ENCODE results near the gene SIN3A.

Gene SIN3A

DNA sequence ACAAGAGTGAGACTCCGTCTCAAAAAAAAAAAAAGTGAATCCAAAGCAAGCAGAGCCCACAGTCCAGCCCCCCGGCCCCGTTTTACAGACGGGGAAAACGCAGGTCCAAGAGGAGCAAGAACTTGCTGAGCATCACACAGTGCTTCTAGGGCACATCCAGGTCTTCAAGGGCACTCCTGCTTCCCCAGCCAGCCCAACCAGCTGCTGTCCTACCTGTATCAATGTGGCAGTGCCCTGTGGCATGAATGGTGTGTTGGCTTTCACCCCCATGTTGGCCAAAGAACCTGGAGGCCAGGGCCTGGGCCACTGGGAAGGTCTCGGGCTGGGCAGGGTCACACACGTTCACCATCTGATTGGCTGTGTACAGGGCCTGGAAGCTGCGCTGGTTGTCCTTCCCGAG lies 87.7 kb downstream of the SIN3A start:
- no peaks in the 10 kb centered on the region for H3K27me3 ChIP-seq (ENCODE audit: insufficient read depth, low read length, poor library complexity, severe bottlenecking)
- no peaks in the 10 kb centered on the region for H3F3A ChIP-seq (ENCODE audit: low read depth)
- no peak overlapping the region for H3K4me2 ChIP-seq (ENCODE audit: low read depth, low read length, poor library complexity, severe bottlenecking)
- H3K4me3 ChIP-seq (ENCODE audit: low read length, poor library complexity, severe bottlenecking): no peak overlapping the region
- peaks cover 11% of the 10 kb centered on the region for H3K4me1 ChIP-seq (ENCODE audit: insufficient read depth, low read length, poor library complexity, severe bottlenecking)
- H3K9me3 ChIP-seq (ENCODE audit: insufficient read depth, low read depth, low read length): no peaks in the 10 kb centered on the region
- H3K9ac ChIP-seq (ENCODE audit: low read depth, low read length, poor library complexity, severe bottlenecking): no peak overlapping the region
- peaks cover 9% of the 10 kb centered on the region; the same call in 1 of the 2 replicates for H3K36me3 ChIP-seq (ENCODE audit: insufficient read depth, low read length)
- TF ChIP-seq EZH2phosphoT487 (IDR thresholded peaks at IDR 0.05; ENCODE audit: borderline replicate concordance) (no peak), CTCF (conservative IDR thresholded peaks at IDR 0.05; ENCODE audit: low read length) (no peak)
- no peaks in the 10 kb centered on the region for H3K9me2 ChIP-seq (replicated peaks; ENCODE audit: low read depth, low read length)
- H3K79me2 ChIP-seq (ENCODE audit: insufficient read depth, low read length): peaks cover 16% of the 10 kb centered on the region
- H2AFZ ChIP-seq (ENCODE audit: low read length): no peak overlapping the region
- H4K20me1 ChIP-seq (ENCODE audit: insufficient read depth, low read length, poor library complexity, severe bottlenecking): no peaks in the 10 kb centered on the region

- Histone ChIP-seq H3K9me3 (ENCODE audit: insufficient read depth, low read depth, low read length) (no peaks in the 10 kb centered on the region), H2AFZ (ENCODE audit: low read length) (no peak overlapping the region), H3K9ac (ENCODE audit: low read depth, low read length, poor library complexity, severe bottlenecking) (no peak overlapping the region), H3K36me3 (ENCODE audit: insufficient read depth, low read length) (peaks cover 15% of the 10 kb centered on the region; the same call in 1 of the 2 replicates), H3K79me2 (ENCODE audit: insufficient read depth, low read length) (peaks cover 13% of the 10 kb centered on the region), H4K20me1 (ENCODE audit: insufficient read depth, low read length, poor library complexity, severe bottlenecking) (no peaks in the 10 kb centered on the region), H3K4me3 (ENCODE audit: low read length, poor library complexity, severe bottlenecking) (no peak overlapping the region), H3K9me2 (replicated peaks; ENCODE audit: low read depth, low read length) (no peaks in the 10 kb centered on the region), H3K27me3 (ENCODE audit: insufficient read depth, low read length, poor library complexity, severe bottlenecking) (no peaks in the 10 kb centered on the region), H3K4me2 (ENCODE audit: low read depth, low read length, poor library complexity, severe bottlenecking) (no peak overlapping the region), H3F3A (ENCODE audit: low read depth) (no peaks in the 10 kb centered on the region), H3K4me1 (ENCODE audit: insufficient read depth, low read length, poor library complexity, severe bottlenecking) (peaks cover 8% of the 10 kb centered on the region)
- TF ChIP-seq CTCF (conservative IDR thresholded peaks at IDR 0.05; ENCODE audit: low read length) (no peak; the same call in 1 of the 2 replicates), EZH2phosphoT487 (IDR thresholded peaks at IDR 0.05; ENCODE audit: borderline replicate concordance) (no peak)
These were observed 88.7 kb downstream of the SIN3A start for GRCh38 chr15:75362642-75363249.

- Histone ChIP-seq H3K79me2 (ENCODE audit: insufficient read depth, low read length) (peaks cover 8% of the 10 kb centered on the region), H2AFZ (ENCODE audit: low read length) (no peak overlapping the region), H3K9me3 (ENCODE audit: insufficient read depth, low read depth, low read length) (no peaks in the 10 kb centered on the region), H3K9ac (ENCODE audit: low read depth, low read length, poor library complexity, severe bottlenecking) (no peak overlapping the region), H3K4me3 (ENCODE audit: low read length, poor library complexity, severe bottlenecking) (no peak overlapping the region), H4K20me1 (ENCODE audit: insufficient read depth, low read length, poor library complexity, severe bottlenecking) (no peaks in the 10 kb centered on the region), H3K4me2 (ENCODE audit: low read depth, low read length, poor library complexity, severe bottlenecking) (no peak overlapping the region), H3K36me3 (ENCODE audit: insufficient read depth, low read length) (peaks cover 15% of the 10 kb centered on the region; the same call in 1 of the 2 replicates), H3K9me2 (replicated peaks; ENCODE audit: low read depth, low read length) (no peaks in the 10 kb centered on the region), H3F3A (ENCODE audit: low read depth) (no peaks in the 10 kb centered on the region), H3K4me1 (ENCODE audit: insufficient read depth, low read length, poor library complexity, severe bottlenecking) (peaks cover 3% of the 10 kb centered on the region), H3K27me3 (ENCODE audit: insufficient read depth, low read length, poor library complexity, severe bottlenecking) (no peaks in the 10 kb centered on the region)
- TF ChIP-seq EZH2phosphoT487 (IDR thresholded peaks at IDR 0.05; ENCODE audit: borderline replicate concordance) (no peak), CTCF (conservative IDR thresholded peaks at IDR 0.05; ENCODE audit: low read length) (no peak)
These were observed 89.4 kb downstream of the SIN3A start for GRCh38 chr15:75361989-75362641.

All from Loucy (cell line).